A673 (cell line): ENCODE data around the gene ANKRD13D. TPM values are rescaled to one million over a fixed set of nuclear protein-coding genes. Genes with fewer than 3 reads are reported as not detected.
A peak's percentile ranks its signal among the peaks of the same experiment; 100 is the strongest.

ENCODE experiments used
- BruUV-seq: library from RNA; stranded (reverse); fragments of 400-500 nt; replicated peaks from 2 replicates; lab custom pipeline; 2021; lab: Mats Ljungman, UMichigan
- CTCF ChIA-PET: fragments of 300-600 bp; sonication (Branson Sonifier 250); formaldehyde crosslinking; loops from one replicate; lab custom pipeline; 2022; ENCODE audit warnings: antibody characterized with exemption; lab: Charles Lee
- POLR2A ChIA-PET: fragments of 300-600 bp; sonication (Branson Sonifier 250); formaldehyde crosslinking; loops from one replicate; lab custom pipeline; 2022; ENCODE audit warnings: antibody characterized with exemption; ENCODE audit not compliant: low non-redundant PET; lab: Charles Lee
- DNase-seq: peaks from one replicate; pipeline ENCODE4 v3.0.0-alpha.2; 2015; ENCODE audit warnings: low spot score
- H3K27ac ChIP-seq: fragments of 200-600 bp; sonication (generic); 2 replicates; pipeline ENCODE4 v1.5.1; 2016; ENCODE audit warnings: mixed run types, low read depth, mild to moderate bottlenecking, mixed read lengths, antibody characterized with exemption, low read length; ENCODE audit not compliant: poor library complexity, severe bottlenecking
- H3K27me3 ChIP-seq: fragments of 200-600 bp; sonication (generic); replicated peaks from 2 replicates; pipeline ENCODE4 v1.6.1; 2017; ENCODE audit warnings: mixed run types, low read depth, mild to moderate bottlenecking, mixed read lengths, antibody characterized with exemption, low read length; ENCODE audit not compliant: insufficient read depth, poor library complexity
- H3K36me3 ChIP-seq: fragments of 200-600 bp; sonication (generic); 2 replicates; pipeline ENCODE4 v1.6.1; 2016; ENCODE audit warnings: mixed run types, mild to moderate bottlenecking, mixed read lengths, antibody characterized with exemption, low read length; ENCODE audit not compliant: insufficient read depth, poor library complexity, severe bottlenecking
- H3K4me1 ChIP-seq: fragments of 200-600 bp; sonication (generic); 2 replicates; pipeline ENCODE4 v1.6.1; 2017; ENCODE audit warnings: mixed run types, mild to moderate bottlenecking, mixed read lengths, antibody characterized with exemption, low read length; ENCODE audit not compliant: insufficient read depth, poor library complexity, severe bottlenecking
- H3K4me3 ChIP-seq: fragments of 200-600 bp; sonication (generic); 2 replicates; pipeline ENCODE4 v1.5.1; 2016; ENCODE audit warnings: low read depth, mixed run types, mild to moderate bottlenecking, mixed read lengths, low read length; ENCODE audit not compliant: poor library complexity, severe bottlenecking
- H3K9me3 ChIP-seq: fragments of 200-600 bp; sonication (generic); 2 replicates; pipeline ENCODE4 v1.6.1; 2016; ENCODE audit warnings: mixed run types, low read depth, mild to moderate bottlenecking, mixed read lengths, antibody characterized with exemption, low read length; ENCODE audit not compliant: poor library complexity, severe bottlenecking
- EZH2 ChIP-seq: fragments of 200-600 bp; sonication (generic); IDR thresholded peaks from 2 replicates; pipeline ENCODE4 v1.6.1; 2017; ENCODE audit warnings: borderline replicate concordance, low read depth, mild to moderate bottlenecking, mixed read lengths, antibody characterized with exemption, low read length; ENCODE audit not compliant: poor library complexity, severe bottlenecking
- intact Hi-C: fragments of 100-400 bp; cut with micrococcal nuclease; formaldehyde crosslinking; loops from one replicate; pipeline ENCODE4 v1.10.0; 2022; ENCODE audit not compliant: unreplicated experiment
- total RNA-seq: library from RNA; stranded (reverse); gene quantifications from 2 replicates; pipeline ENCODE4 v1.2.3, GENCODE V29; 2021
- TF ChIP-seq, protein P1 (sequence below): fragments of 300-800, 200-600 bp; sonication (generic); conservative IDR thresholded peaks from 2 replicates; pipeline ENCODE4 v1.5.1; 2017; ENCODE audit warnings: low read depth, mild to moderate bottlenecking, antibody characterized with exemption, low read length, moderate library complexity, mixed read lengths

The ANKRD13D gene
- total RNA-seq, 1 experiment from 2014 or later, result 101 TPM

DNA sequence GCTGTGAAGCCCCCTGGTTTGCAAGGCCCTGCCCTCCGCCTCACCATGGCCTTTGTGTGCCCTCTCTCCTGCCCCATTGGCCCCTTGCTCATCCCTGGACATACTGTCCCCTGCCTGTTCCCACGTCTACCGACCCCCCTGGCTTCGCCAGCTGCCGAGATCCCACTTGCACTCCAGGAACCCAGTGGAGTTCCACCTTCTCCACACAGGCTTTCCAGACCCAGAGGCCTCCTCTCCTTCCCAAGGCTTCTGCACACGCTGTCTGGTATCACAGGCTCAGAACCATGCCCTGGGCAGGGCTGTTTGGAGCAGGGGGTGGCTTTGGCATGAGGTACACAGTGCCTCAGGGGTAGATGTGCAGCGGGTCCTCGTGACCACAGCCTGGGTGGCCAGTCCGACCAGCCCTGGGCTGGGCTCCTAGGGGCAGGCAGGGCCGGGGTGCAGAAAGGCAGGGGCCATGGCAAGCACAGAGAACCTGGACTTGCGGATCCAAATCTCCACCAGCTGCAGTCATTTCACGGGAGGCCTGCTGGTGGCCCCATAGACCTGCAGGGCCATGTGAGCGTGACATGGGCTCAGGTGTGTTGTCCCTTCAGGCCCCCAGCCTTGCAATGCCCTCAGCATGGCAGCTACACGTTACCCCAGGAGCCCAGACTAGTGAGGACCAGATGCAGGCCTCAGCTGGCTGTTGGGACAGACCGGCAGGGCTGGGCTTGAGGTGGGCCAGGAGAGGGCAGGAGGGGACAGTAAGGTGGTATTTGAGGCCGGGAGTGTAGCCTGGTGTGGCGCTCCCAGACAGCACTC, 13.3 kb upstream of the ANKRD13D start:
- H3K4me1 ChIP-seq, result peaks cover 70% of the 10 kb centered on the region
- intact Hi-C loops, result no loop called here
- no peaks in the 10 kb centered on the region for H3K9me3 ChIP-seq
- DNase-seq, result no peak
- TF ChIP-seq, protein P1, sequence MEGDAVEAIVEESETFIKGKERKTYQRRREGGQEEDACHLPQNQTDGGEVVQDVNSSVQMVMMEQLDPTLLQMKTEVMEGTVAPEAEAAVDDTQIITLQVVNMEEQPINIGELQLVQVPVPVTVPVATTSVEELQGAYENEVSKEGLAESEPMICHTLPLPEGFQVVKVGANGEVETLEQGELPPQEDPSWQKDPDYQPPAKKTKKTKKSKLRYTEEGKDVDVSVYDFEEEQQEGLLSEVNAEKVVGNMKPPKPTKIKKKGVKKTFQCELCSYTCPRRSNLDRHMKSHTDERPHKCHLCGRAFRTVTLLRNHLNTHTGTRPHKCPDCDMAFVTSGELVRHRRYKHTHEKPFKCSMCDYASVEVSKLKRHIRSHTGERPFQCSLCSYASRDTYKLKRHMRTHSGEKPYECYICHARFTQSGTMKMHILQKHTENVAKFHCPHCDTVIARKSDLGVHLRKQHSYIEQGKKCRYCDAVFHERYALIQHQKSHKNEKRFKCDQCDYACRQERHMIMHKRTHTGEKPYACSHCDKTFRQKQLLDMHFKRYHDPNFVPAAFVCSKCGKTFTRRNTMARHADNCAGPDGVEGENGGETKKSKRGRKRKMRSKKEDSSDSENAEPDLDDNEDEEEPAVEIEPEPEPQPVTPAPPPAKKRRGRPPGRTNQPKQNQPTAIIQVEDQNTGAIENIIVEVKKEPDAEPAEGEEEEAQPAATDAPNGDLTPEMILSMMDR, result no peak
- TF ChIP-seq EZH2, result no peak
- H3K4me3 ChIP-seq, result no peak overlapping the region
- peaks cover 34% of the 10 kb centered on the region for H3K36me3 ChIP-seq
- H3K27ac ChIP-seq, result peak overlapping the region; percentile 96
- BruUV-seq, result no TSS peak
- POLR2A ChIA-PET, result no interaction called here
- no peaks in the 10 kb centered on the region for H3K27me3 ChIP-seq
- CTCF ChIA-PET, result interaction anchor here (0.5 kb wide), 1 partner anchor 13 kb away, joined by 6 read pairs; no protein-coding TSS in a partner anchor

DNA sequence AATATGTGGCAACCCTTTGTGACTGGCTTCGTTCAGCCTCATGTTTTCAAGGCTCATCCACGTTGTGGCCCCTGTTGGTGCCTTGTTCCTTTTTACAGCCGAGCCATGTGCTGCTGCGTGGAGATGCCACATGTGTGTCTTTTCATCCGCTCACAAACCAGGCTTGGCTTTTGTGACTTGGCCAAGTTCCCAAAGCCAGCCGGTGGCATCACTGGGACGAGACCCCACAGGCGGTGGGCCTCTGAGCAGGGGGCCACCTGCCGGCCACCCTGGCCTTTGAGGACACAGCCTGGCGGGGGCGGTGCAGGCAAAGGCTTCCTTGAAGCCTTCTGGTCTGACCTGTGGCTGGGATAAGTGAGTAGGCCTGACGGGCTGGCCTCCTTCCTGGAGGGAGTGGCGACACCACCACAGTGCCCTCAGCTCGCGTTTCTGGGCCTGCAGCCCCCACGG, 12.3 kb upstream of the ANKRD13D start:
- Histone ChIP-seq H3K27ac (peak overlapping the region; percentile 96), H3K4me1 (peaks cover 60% of the 10 kb centered on the region), H3K4me3 (peak overlapping the region; percentile 13), H3K36me3 (peaks cover 42% of the 10 kb centered on the region), H3K9me3 (no peaks in the 10 kb centered on the region), H3K27me3 (no peaks in the 10 kb centered on the region)
- intact Hi-C loops, result no loop called here
- CTCF ChIA-PET, result interaction anchor here (1.0 to 1.3 kb wide), 2 partner anchors 15 to 40 kb away, joined by 3 to 8 read pairs; no protein-coding TSS in a partner anchor
- POLR2A ChIA-PET, result interaction anchor here (1.2 kb wide), 1 partner anchor 12 kb away, joined by 3 read pairs; no protein-coding TSS in a partner anchor
- no TSS peak for BruUV-seq
- no peak for TF ChIP-seq EZH2
- TF ChIP-seq, protein P1, result peak; percentile 32; the same call in 1 of the 2 replicates
- DNase-seq, result peak; percentile 36

DNA sequence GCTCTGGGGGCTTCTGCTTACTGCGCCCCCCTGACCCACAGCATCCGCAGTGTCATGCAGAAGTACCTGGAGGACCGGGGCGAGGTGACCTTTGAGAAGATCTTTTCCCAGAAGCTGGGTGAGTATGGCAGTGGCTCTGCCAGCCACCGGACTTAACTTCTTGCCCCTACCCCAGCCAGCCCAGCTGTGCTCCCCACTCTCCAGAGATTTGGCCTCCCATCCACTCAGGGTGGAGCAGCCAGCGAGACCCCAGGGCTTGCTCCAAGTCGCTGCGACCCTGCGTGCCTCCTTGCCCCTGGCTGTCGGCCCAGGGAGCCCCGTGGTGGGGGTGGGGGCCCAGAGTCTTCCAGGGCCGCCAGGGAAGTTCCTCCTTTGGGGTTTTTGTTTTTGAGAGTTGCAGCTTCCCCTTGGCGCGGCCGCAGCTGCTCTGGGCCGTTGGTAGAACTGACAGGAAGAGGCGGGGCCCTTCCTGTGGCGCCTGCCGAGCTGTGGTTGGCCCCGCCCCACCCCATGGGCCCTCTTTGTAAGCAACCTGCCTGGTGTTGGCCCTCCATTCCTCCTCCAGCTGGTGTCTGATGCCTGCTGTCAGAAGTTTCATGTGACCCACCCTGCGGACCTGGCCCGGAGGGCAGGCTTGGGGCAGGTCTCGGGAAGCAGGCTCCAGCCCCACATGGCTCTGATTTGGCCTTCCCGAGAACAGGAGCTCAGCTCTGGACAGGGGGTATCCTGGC, 11.7 kb upstream of the ANKRD13D start:
- CTCF ChIA-PET, result interaction anchor here (1.0 to 1.3 kb wide), 2 partner anchors 16 to 39 kb away, joined by 3 to 8 read pairs; no protein-coding TSS in a partner anchor
- DNase-seq, result peak; percentile 99
- peak overlapping the region; percentile 13 for H3K4me3 ChIP-seq
- TF ChIP-seq, protein P1, result no peak
- TF ChIP-seq EZH2, result no peak
- H3K27me3 ChIP-seq, result no peaks in the 10 kb centered on the region
- no TSS peak for BruUV-seq
- no peaks in the 10 kb centered on the region for H3K9me3 ChIP-seq
- peaks cover 45% of the 10 kb centered on the region for H3K36me3 ChIP-seq
- intact Hi-C loops, result no loop called here
- peaks cover 54% of the 10 kb centered on the region for H3K4me1 ChIP-seq
- H3K27ac ChIP-seq, result peak overlapping the region; percentile 96
- POLR2A ChIA-PET, result interaction anchor here (1.2 kb wide), 1 partner anchor 11 kb away, joined by 3 read pairs; no protein-coding TSS in a partner anchor
